HG03066 (cell line): ENCODE measurements around the gene ZNRD2.
"Not testable (repeated sequence)": the region's sequence is repeated elsewhere in the genome, so short reads cannot be mapped to it uniquely, and the experiment has no call there.

Source experiments
- ATAC-seq: cut with Tn5 transposase; IDR thresholded peaks from one replicate; pipeline ENCODE4 v1.9.1; 2021; ENCODE audit warnings: low read depth; ENCODE audit not compliant: unreplicated experiment

ZNRD2 gene

DNA sequence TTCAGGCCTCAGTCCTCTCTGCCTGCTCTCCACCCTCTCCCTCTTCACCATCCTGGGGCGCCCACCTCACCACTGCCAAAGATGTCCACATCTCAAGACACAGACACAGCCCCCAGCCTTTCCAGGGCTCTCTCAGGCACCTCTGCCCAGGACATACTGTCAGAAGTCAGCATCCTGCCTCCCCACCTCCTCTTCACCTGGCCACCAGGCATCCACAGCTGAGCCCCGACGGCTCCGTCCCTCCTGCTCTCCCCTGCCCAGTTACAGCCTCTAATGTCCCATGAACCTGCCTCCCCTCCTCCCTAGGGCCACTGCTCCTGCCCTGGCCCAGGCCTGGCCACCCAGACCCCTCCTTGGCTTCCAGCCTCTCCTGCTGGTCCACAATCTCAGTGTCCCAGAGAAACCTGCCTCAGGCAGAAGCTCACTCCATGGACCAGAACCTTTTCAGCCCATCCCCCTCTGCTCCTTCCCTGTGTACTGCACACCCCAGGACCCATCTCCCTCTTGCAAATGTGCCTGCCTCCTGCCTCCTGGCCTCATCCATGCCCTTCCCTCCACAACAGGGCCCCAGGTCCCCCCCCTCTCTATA is 15.3 kb upstream of the ZNRD2 start:
- no peak for ATAC-seq

DNA sequence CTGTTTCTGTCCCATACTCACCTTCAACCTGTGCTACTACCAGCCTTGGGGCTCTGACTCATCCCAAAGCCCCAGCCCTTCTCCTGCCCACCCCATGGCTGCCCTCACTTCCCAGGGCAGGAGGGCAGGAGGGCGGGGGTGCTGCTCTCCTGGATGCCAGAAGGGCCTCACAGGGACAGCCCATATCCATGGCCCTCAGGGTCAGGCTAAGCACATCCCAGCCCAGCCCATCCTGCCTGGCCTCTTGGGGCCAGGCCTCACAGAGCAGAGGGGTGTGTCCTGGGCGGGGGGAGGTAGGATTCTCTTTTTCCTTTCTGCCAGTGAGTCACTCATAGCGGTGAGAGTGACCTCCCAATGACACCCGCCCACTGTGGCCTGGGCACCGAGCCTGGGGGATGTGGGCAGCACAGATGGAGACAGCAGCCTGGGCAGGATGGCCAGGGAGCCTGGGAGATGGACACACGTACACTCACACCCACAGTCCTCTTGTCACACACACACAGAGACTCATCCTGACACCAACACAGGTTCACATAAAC is 14.5 kb upstream of the ZNRD2 start:
- ATAC-seq: no peak

DNA sequence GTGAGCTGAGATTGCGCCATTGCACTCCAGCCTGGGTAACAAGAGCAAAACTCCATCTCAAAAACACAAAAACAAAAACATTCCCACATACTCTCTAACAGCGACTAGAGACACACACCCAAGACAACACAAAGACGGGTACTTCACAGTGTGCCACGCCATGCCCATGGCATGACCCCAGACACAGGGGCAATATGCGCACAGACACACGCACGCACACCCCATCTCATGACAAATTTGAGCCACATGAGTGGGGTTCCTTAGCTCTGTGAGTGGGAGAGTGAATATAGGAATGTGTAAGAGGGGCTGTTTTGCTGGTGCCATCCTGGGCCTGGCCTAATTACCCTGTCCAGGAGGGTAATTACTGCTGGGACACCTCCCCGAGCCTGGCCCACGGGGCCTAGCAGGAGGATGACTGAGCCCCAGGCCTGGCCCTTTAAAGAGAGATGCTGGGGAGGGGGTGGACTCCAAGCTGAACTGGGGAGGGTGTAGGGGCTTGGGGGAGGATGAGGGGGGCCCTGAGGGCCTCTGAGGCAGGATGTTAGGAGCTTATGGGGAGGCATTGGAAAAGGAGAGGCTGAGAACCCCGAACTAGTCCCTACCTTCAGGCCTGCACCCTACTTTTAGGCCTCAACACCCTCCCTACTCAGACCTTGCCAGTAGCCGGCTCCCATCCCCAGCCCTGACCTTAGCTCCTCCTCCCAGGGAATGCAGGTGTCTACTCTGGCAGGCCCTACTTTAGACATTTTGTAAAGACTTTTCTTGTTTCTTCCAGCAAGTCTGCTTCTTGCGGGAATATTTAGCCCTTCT is 13.6 kb upstream of the ZNRD2 start:
- ATAC-seq: no peak

GRCh38 chr11:65557280-65558001 is 12.8 kb upstream of the ZNRD2 start:
- no peak for ATAC-seq

GRCh38 chr11:65558002-65558929 is 12.0 kb upstream of the ZNRD2 start, which contains the start of gene LTBP3:
TSS of gene LTBP3 (minus strand) at chr11:65558359. CDS start at chr11:65557959, 400 bp downstream.
- ATAC-seq: no peak

- no peak for ATAC-seq
Observed at GRCh38 chr11:65558930-65559509, 11.3 kb upstream of the ZNRD2 start.

GRCh38 chr11:65559535-65559934 is 10.7 kb upstream of the ZNRD2 start:
- no peak for ATAC-seq

DNA sequence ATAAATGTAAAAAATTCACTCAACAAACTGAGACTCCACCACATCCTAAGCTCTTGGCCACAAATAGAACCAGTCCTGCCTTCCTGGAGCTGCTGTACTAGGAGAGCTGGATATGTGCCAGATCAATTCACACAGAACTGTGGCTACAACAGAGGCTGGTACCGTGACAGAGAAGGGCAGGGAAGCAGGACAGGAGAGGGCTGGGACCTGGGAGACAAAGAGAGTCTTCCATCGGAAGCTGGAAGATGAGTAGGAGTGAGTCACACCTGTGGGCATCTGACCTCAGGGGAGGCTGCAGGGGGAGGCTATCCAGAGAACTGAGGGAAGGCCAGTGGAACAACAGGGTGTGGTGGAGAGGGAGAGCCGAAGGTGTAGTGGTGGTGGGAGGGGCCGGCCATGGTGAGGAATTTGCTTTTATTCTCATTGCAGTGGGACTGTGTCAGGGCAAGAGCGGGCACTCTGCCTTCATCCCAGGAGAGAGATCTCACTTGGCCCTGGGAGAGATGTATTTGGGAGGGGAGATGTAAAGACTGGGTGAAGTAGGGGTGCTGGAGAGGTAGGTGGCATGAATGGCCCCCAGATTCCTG is 10.2 kb upstream of the ZNRD2 start:
- no peak for ATAC-seq

GRCh38 chr11:65560555-65561418 is 9.5 kb upstream of the ZNRD2 start:
- no peak for ATAC-seq

- no peak for ATAC-seq
Observed at GRCh38 chr11:65562020-65562419, 8.3 kb upstream of the ZNRD2 start.

GRCh38 chr11:65562788-65563187 is 7.5 kb upstream of the ZNRD2 start:
- ATAC-seq: no peak

GRCh38 chr11:65563601-65564000 is 6.7 kb upstream of the ZNRD2 start:
- ATAC-seq: no peak

GRCh38 chr11:65564879-65565559 is 5.3 kb upstream of the ZNRD2 start:
- ATAC-seq: not testable (repeated sequence)

DNA sequence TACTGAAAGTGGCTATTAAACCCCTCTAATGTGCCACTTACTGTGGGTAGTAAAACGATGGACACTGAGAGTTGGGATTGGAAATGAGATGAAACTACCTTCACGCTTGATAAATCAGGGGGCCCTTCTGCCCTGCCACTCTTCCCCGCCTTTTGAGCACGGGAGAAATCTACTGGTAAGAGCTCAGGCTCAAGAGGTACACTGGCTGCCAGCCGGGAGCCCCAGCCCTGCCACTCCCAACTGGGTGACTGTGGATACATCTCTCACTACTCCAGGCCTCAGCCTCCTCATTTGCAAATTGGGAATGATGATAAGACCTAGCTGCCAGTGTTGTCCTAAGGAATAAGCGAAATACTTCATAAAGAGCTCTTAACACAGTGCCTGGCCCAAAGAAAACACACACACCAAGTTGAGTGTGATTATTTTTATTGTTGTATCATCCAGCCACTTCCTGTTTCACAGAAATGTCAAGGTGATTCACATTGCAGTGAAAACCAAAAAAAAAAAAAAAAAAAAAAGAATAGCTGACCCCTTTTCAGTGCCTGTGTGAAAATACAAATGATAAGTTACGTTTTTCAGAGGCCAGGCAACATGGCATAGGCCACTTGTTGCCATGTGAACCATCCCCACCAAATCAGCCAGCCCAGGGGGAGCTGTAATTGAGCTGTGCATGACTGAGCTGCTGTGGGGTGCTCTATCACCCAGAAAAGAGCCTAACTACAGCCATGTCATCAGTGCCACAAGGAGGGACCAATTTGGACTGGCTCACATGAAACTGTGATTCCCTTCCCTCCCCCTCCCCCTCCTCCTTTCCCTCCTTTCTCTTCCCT is 4.4 kb upstream of the ZNRD2 start:
- ATAC-seq: no peak

DNA sequence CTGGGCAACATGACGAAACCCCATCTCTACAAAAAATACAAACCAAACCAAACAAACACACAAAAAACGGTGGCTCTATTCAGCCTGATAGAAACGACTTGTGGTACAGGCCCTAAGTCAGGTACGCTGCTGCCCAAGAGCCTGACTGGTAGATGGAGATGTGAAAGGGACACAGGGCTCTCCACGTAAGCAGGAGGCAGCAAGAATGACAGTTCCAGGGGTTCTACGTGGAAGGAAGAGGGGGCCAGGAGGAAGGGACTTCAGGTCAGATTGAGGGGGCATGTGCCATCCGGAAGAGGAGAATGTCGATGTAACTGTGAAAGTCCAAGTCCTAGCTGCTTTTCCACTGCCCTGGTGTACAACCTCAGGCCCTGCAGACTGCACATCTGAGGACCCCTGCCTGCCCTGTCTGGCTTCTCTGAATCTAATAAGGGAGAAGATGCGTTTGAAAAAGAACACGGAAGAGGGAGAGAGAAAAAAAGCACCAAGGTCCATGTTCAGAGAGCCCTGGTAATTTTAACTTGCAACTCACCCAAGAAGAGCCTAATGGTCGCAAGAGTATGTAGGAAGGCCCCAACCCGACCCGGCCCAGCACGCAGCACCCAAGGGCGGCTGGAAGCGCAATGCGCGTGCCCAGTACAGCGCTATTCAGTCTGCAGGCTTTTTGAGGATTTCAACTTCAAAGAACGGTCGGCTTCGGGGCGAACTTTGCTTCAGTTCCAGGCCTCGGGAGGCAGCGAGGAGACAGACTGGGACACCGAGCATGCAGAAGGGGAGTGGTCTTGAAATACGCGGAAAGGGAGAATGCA is 909 bp upstream of the ZNRD2 start:
- ATAC-seq: peak; percentile 8

DNA sequence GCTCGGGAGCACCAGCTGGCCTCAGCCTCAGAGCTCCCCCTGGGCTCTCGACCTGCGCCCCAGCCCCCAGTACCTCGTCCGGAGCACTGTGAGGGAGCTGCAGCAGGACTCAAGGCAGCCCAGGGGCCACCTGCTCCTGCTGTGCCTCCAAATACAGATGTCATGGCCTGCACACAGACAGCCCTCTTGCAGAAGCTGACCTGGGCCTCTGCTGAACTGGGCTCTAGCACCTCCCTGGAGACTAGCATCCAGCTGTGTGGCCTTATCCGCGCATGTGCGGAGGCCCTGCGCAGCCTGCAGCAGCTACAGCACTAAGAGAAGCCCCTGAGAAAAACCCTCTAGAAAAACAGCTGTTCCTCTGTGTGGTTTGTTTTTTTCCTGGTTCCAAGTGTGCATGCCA is 1.1 kb downstream of the ZNRD2 start:
- no peak for ATAC-seq
